GM19238 (cell line): ENCODE measurements around the gene TJAP1.

Source experiments
- DNase-seq: peaks from one replicate; pipeline ENCODE4 v3.0.0; 2011; ENCODE audit warnings: low spot score; ENCODE audit not compliant: insufficient read length

The TJAP1 gene

GRCh38 chr6:43504756-43505593 lies 27.6 kb downstream of the TJAP1 start:
- no peak for DNase-seq

- DNase-seq = no peak
Measured at GRCh38 chr6:43505718-43506117, 28.3 kb downstream of the TJAP1 start.

GRCh38 chr6:43506171-43506570 lies 28.8 kb downstream of the TJAP1 start:
- DNase-seq = no peak

- DNase-seq = peak; percentile 80
Measured at GRCh38 chr6:43506667-43507471, 29.5 kb downstream of the TJAP1 start.

- no peak for DNase-seq
Measured at GRCh38 chr6:43508481-43509141, 31.2 kb downstream of the TJAP1 start.

GRCh38 chr6:43509142-43509983 lies 32.0 kb downstream of the TJAP1 start:
- DNase-seq = no peak

GRCh38 chr6:43509984-43510826 lies 32.8 kb downstream of the TJAP1 start, which contains the start of gene LRRC73:
TSS of gene LRRC73 (minus strand) at chr6:43510346. CDS start at chr6:43509785, 561 bp downstream.
- DNase-seq = peak; percentile 76

- DNase-seq = no peak
Measured at GRCh38 chr6:43510827-43511163, 33.4 kb downstream of the TJAP1 start.

- no peak for DNase-seq
Measured at GRCh38 chr6:43511824-43512415, 34.5 kb downstream of the TJAP1 start.

- DNase-seq = no peak
Measured at GRCh38 chr6:43515808-43516207, 38.4 kb downstream of the TJAP1 start.

GRCh38 chr6:43516367-43516696 lies 39.0 kb downstream of the TJAP1 start:
- no peak for DNase-seq

- DNase-seq = peak; percentile 97
Measured at GRCh38 chr6:43516697-43517504, 39.5 kb downstream of the TJAP1 start, which contains the start of the genes POLR1C and YIPF3. TSS of gene POLR1C (plus strand) at chr6:43517089. CDS start at chr6:43517110, 21 bp downstream. TSS of gene YIPF3 (minus strand) at chr6:43516926. CDS start at chr6:43516807, 119 bp downstream.

GRCh38 chr6:43517505-43518357 lies 40.4 kb downstream of the TJAP1 start:
- no peak for DNase-seq

GRCh38 chr6:43520097-43520496 lies 42.7 kb downstream of the TJAP1 start:
- DNase-seq = no peak

GRCh38 chr6:43521836-43522235 lies 44.5 kb downstream of the TJAP1 start:
- DNase-seq = no peak

GRCh38 chr6:43522547-43523261 lies 45.3 kb downstream of the TJAP1 start:
- DNase-seq = no peak

- no peak for DNase-seq
Measured at GRCh38 chr6:43523284-43523683, 45.9 kb downstream of the TJAP1 start.
